22Rv1 (cell line): ENCODE measurements around the gene PRSS12.

Experiments used
- CTCF ChIP-seq: fragments of 450-650 bp; IDR thresholded peaks from 2 replicates; pipeline ENCODE4 v1.5.1; 2017; ENCODE audit warnings: mild to moderate bottlenecking
- ZFX ChIP-seq: fragments of 450-650 bp; IDR thresholded peaks from 2 replicates; pipeline ENCODE4 v1.6.1; 2017; ENCODE audit warnings: antibody characterized with exemption, borderline replicate concordance

GRCh38 chr4:118254368-118254767, 98.4 kb downstream of the PRSS12 start:
- no peak for TF ChIP-seq CTCF
- TF ChIP-seq ZFX: no peak
